NCI-H2029 treated with DMSO at 0.1 percent for 48 hours (cell line): ENCODE measurements around the gene ZNF831.

Experiments used
- DNase-seq: peaks from one replicate; lab custom pipeline; 2025; lab: John Stamatoyannopoulos, UW

ZNF831 gene

GRCh38 chr20:59214606-59215547 lies 51.3 kb downstream of the ZNF831 start:
- DNase-seq: no peak

- DNase-seq: no peak
Observed at GRCh38 chr20:59217173-59217572, 53.6 kb downstream of the ZNF831 start.

- no peak for DNase-seq
Observed at GRCh38 chr20:59217794-59218280, 54.2 kb downstream of the ZNF831 start.

GRCh38 chr20:59219211-59219610 lies 55.6 kb downstream of the ZNF831 start:
- DNase-seq: no peak

GRCh38 chr20:59220161-59220560 lies 56.5 kb downstream of the ZNF831 start:
- DNase-seq: no peak

- no peak for DNase-seq
Observed at GRCh38 chr20:59221049-59221706, 57.6 kb downstream of the ZNF831 start.

- no peak for DNase-seq
Observed at GRCh38 chr20:59221707-59222252, 58.2 kb downstream of the ZNF831 start.

- peak; percentile 10 for DNase-seq
Observed at GRCh38 chr20:59222253-59223181, 58.9 kb downstream of the ZNF831 start.

GRCh38 chr20:59223182-59223601 lies 59.6 kb downstream of the ZNF831 start:
- DNase-seq: no peak

- DNase-seq: no peak
Observed at GRCh38 chr20:59223750-59224149, 60.1 kb downstream of the ZNF831 start.

GRCh38 chr20:59224236-59224635 lies 60.6 kb downstream of the ZNF831 start:
- DNase-seq: no peak

GRCh38 chr20:59230385-59230784 lies 66.8 kb downstream of the ZNF831 start:
- DNase-seq: no peak

GRCh38 chr20:59231124-59231804 lies 67.6 kb downstream of the ZNF831 start:
- no peak for DNase-seq

- no peak for DNase-seq
Observed at GRCh38 chr20:59232618-59233017, 69.0 kb downstream of the ZNF831 start.

- no peak for DNase-seq
Observed at GRCh38 chr20:59235226-59235625, 71.6 kb downstream of the ZNF831 start.

GRCh38 chr20:59240006-59240405 lies 76.4 kb downstream of the ZNF831 start:
- DNase-seq: no peak

- no peak for DNase-seq
Observed at GRCh38 chr20:59242714-59243626, 79.3 kb downstream of the ZNF831 start.

- no peak for DNase-seq
Observed at GRCh38 chr20:59246691-59247400, 83.2 kb downstream of the ZNF831 start.
